IMR-90 (cell line): Measurements from ENCODE around the gene RFT1. TPM values are rescaled to one million over a fixed set of nuclear protein-coding genes. Genes with fewer than 3 reads are reported as not detected.

ENCODE experiments used
- ATAC-seq: fragments of 200-7000 bp; cut with Tn5 transposase; 2 replicates; pipeline ENCODE4 v1.9.1; 2020; ENCODE audit warnings: low read depth, mild to moderate bottlenecking, moderate library complexity
- BruUV-seq: library from RNA; stranded (reverse); fragments of 400-500 nt; replicated peaks from 2 replicates; lab custom pipeline; 2021; lab: Mats Ljungman, UMichigan
- CTCF ChIA-PET: fragments of 300-600 bp; formaldehyde crosslinking; extraction: SDS; loops from one replicate; lab custom pipeline; 2021; ENCODE audit warnings: antibody characterized with exemption; lab: Yijun Ruan, JAX
- POLR2A ChIA-PET: fragments of 300-600 bp; sonication (Branson Sonifier 250); formaldehyde crosslinking; loops from one replicate; lab custom pipeline; 2022; ENCODE audit warnings: antibody characterized with exemption; ENCODE audit not compliant: unreplicated experiment; lab: Charles Lee
- DNase-seq: peaks from one replicate; pipeline ENCODE4 v3.0.0; 2013
- H2AFZ ChIP-seq: replicated peaks from 2 replicates; pipeline ENCODE3; 2013; ENCODE audit warnings: low read length, mild to moderate bottlenecking; ENCODE audit not compliant: poor library complexity
- H2AK5ac ChIP-seq: 2 replicates; pipeline ENCODE4 v1.6.1; 2013; ENCODE audit warnings: low read depth, low read length, inconsistent platforms
- H2AK9ac ChIP-seq: replicated peaks from 2 replicates; pipeline ENCODE3; 2013; ENCODE audit warnings: mild to moderate bottlenecking, low read depth, low read length, moderate library complexity; ENCODE audit not compliant: poor library complexity
- H2BK120ac ChIP-seq: 2 replicates; pipeline ENCODE4 v1.6.1; 2013; ENCODE audit warnings: low read depth, low read length, inconsistent platforms
- H2BK15ac ChIP-seq: 3 replicates; pipeline ENCODE4 v1.6.1; 2013; ENCODE audit warnings: low read depth, low read length, inconsistent platforms
- H2BK20ac ChIP-seq: 2 replicates; pipeline ENCODE4 v1.6.1; 2013; ENCODE audit warnings: low read depth, mild to moderate bottlenecking, inconsistent platforms, low read length, moderate library complexity
- H2BK5ac ChIP-seq: 2 replicates; pipeline ENCODE4 v1.6.1; 2013; ENCODE audit warnings: mild to moderate bottlenecking, low read depth, low read length, inconsistent platforms; ENCODE audit not compliant: poor library complexity, severe bottlenecking
- H3K14ac ChIP-seq: replicated peaks from 2 replicates; pipeline ENCODE4 v1.6.1; 2013; ENCODE audit warnings: low read depth, low read length, inconsistent platforms
- H3K18ac ChIP-seq: 2 replicates; pipeline ENCODE4 v1.6.1; 2013; ENCODE audit warnings: low read depth, low read length, control low read depth
- H3K23ac ChIP-seq: 2 replicates; pipeline ENCODE4 v1.6.1; 2013; ENCODE audit warnings: low read depth, low read length, inconsistent platforms
- H3K27ac ChIP-seq: 2 replicates; pipeline ENCODE4 v1.5.1; 2013; ENCODE audit warnings: mild to moderate bottlenecking, control low read depth, low read length; ENCODE audit not compliant: insufficient read depth
- H3K27me3 ChIP-seq: 2 replicates; pipeline ENCODE4 v1.6.1; 2013; ENCODE audit warnings: low read length; ENCODE audit not compliant: control insufficient read depth, insufficient read depth
- H3K36me3 ChIP-seq: 2 replicates; pipeline ENCODE4 v1.6.1; 2013; ENCODE audit warnings: low read length, mixed read lengths; ENCODE audit not compliant: control insufficient read depth, insufficient read depth
- H3K4ac ChIP-seq: 2 replicates; pipeline ENCODE4 v1.6.1; 2013; ENCODE audit warnings: low read depth, low read length, inconsistent platforms
- H3K4me1 ChIP-seq: 2 replicates; pipeline ENCODE4 v1.6.1; 2013; ENCODE audit warnings: low read length, mixed read lengths; ENCODE audit not compliant: control insufficient read depth, insufficient read depth
- H3K4me2 ChIP-seq: 2 replicates; pipeline ENCODE4 v1.6.1; 2013; ENCODE audit warnings: low read depth, mild to moderate bottlenecking, control low read depth, low read length, moderate library complexity
- H3K4me3 ChIP-seq: 2 replicates; pipeline ENCODE4 v1.5.1; 2013; ENCODE audit warnings: low read depth, mild to moderate bottlenecking, control low read depth, low read length, moderate library complexity; ENCODE audit not compliant: insufficient read depth
- H3K56ac ChIP-seq: 2 replicates; pipeline ENCODE4 v1.6.1; 2013; ENCODE audit warnings: low read length, inconsistent platforms; ENCODE audit not compliant: insufficient read depth; ENCODE audit errors: extremely low read depth
- H3K79me1 ChIP-seq, 2 experiments: 2 replicates each; pipeline ENCODE4 v1.6.1; 2013; ENCODE audit warnings: low read length in 2 of 2, inconsistent platforms in 1 of 2, low read depth in 1 of 2
- H3K9ac ChIP-seq: 2 replicates; pipeline ENCODE4 v1.6.1; 2013; ENCODE audit warnings: low read depth, low read length, control low read depth
- H3K9me1 ChIP-seq: 2 replicates; pipeline ENCODE4 v1.6.1; 2013; ENCODE audit warnings: low read length, inconsistent platforms; ENCODE audit not compliant: insufficient read depth
- H3K9me3 ChIP-seq: 2 replicates; pipeline ENCODE4 v1.6.1; 2013; ENCODE audit warnings: low read length; ENCODE audit not compliant: control insufficient read depth, insufficient read depth
- H4K20me1 ChIP-seq: 2 replicates; pipeline ENCODE4 v1.6.1; 2013; ENCODE audit warnings: low read length, inconsistent platforms; ENCODE audit not compliant: insufficient read depth
- H4K5ac ChIP-seq: 2 replicates; pipeline ENCODE4 v1.6.1; 2013; ENCODE audit warnings: mild to moderate bottlenecking, low read depth, low read length, control low read depth
- H4K8ac ChIP-seq, 2 experiments: 2 replicates each; pipeline ENCODE4 v1.6.1; 2013; ENCODE audit warnings: low read depth in 2 of 2, low read length in 2 of 2, control low read depth in 1 of 2, inconsistent platforms in 1 of 2
- H4K91ac ChIP-seq: 2 replicates; pipeline ENCODE4 v1.6.1; 2013; ENCODE audit warnings: low read depth, low read length, inconsistent platforms; ENCODE audit not compliant: insufficient read depth
- MAFK ChIP-seq: IDR thresholded peaks from 2 replicates; pipeline ENCODE4 v1.6.1; 2012; ENCODE audit warnings: low read depth, low read length, improper control_type of control experiment
- MAZ ChIP-seq: IDR thresholded peaks from 2 replicates; pipeline ENCODE4 v1.6.1; 2012; ENCODE audit warnings: low read depth, mild to moderate bottlenecking, low read length, improper control_type of control experiment, moderate library complexity, borderline replicate concordance
- SMC3 ChIP-seq: fragments of 150-350 bp; IDR thresholded peaks from 2 replicates; pipeline ENCODE4 v1.6.1; 2016; ENCODE audit warnings: low read depth, mild to moderate bottlenecking, antibody characterized with exemption, low read length, moderate library complexity
- USF2 ChIP-seq: fragments of 150-350 bp; IDR thresholded peaks from 2 replicates; pipeline ENCODE4 v1.6.1; 2017; ENCODE audit warnings: mild to moderate bottlenecking, antibody characterized with exemption, low read length, low read depth
- WGBS, 2 experiments: methylation state at CpG; one replicate each; pipeline versions ENCODE4 v1.1.5 to v1.1.7; 2013; ENCODE audit warnings: missing lambda C conversion rate in 2 of 2; ENCODE audit not compliant: insufficient read length in 1 of 2; ENCODE audit errors: extremely low coverage in 2 of 2; 5-methylcytosine and 5-hydroxymethylcytosine counted together
- dilution Hi-C: fragments of 300-500 bp; cut with HindIII; formaldehyde crosslinking; loops from one replicate; pipeline ENCODE4 v1.14.3; 2018; ENCODE audit warnings: low sequenced_read_pairs; ENCODE audit not compliant: unreplicated experiment
- in situ Hi-C: fragments of 300-500 bp; cut with MboI; formaldehyde crosslinking; loops from 3 replicates; pipeline ENCODE4 v1.14.3; 2019; ENCODE audit warnings: low sequenced_read_pairs, inconsistent platforms, mixed read lengths
- intact Hi-C: fragments of 100-400 bp; cut with micrococcal nuclease; formaldehyde crosslinking; loops from 2 replicates; pipeline ENCODE4 v1.10.0; 2022
- polyA plus RNA-seq, 3 experiments: library from polyadenylated mRNA; depleted of rRNA; stranded (reverse); fragments of >200 nt; gene quantifications; 2 replicates each; pipeline ENCODE4 v1.2.3, GENCODE V29; 2012; ENCODE audit warnings: low replicate concordance in 1 of 3
- total RNA-seq: library from RNA; depleted of rRNA; stranded (reverse); fragments of >200 nt; gene quantifications from 2 replicates; pipeline ENCODE4 v1.2.3, GENCODE V29; 2012
- TF ChIP-seq, protein P1 (sequence below): conservative IDR thresholded peaks from 2 replicates; pipeline ENCODE4 v1.5.1; 2012; ENCODE audit warnings: mild to moderate bottlenecking, low read depth, low read length, improper control_type of control experiment

Gene RFT1
- total and polyA plus RNA-seq, 2 of the 4 experiments (the other 2 are of a cell fraction): 14.5 to 23.5 TPM

DNA sequence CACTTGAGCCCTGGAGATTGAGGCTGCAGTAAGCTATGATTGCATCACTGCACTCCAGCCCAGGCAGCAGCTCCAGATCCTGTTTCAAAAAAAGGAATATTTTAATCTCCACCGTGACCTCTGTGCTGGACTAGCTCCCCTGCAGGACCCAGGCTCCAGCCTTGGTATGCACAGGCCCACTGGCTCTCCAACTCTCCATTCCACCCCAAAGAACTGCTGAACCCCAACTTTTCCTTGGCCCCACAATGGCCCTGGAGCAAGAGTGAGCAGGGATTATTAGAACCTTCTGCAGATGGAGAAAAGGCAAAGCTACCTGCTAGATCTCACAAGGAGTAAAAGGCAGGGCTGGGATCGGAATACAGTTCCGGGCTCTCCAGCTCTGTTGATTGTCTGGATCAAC, 51.6 kb downstream of the RFT1 start:
- Histone ChIP-seq H2BK120ac (no peak overlapping the region), H2AK9ac (no peak overlapping the region), H2BK20ac (no peak overlapping the region), H2AK5ac (no peak overlapping the region), H4K20me1 (no peaks in the 10 kb centered on the region), H3K9me3 (no peaks in the 10 kb centered on the region), H3K56ac (no peak overlapping the region), H2BK15ac (no peak overlapping the region), H3K4me2 (no peak overlapping the region), H4K91ac (no peak overlapping the region), H3K4me3 (no peak overlapping the region), H3K4ac (no peak overlapping the region), H2AFZ (no peak overlapping the region), H3K9me1 (no peaks in the 10 kb centered on the region), H3K9ac (no peak overlapping the region), H2BK5ac (no peak overlapping the region), H4K5ac (no peak overlapping the region), H3K18ac (no peak overlapping the region), H3K27me3 (no peaks in the 10 kb centered on the region), H3K14ac (no peak overlapping the region), H3K79me1 (no peaks in the 10 kb centered on the region), H3K36me3 (no peaks in the 10 kb centered on the region), H3K27ac (no peak overlapping the region), H4K8ac (no peak overlapping the region), H3K4me1 (peaks cover 1% of the 10 kb centered on the region; the same call in 1 of the 2 replicates), H3K23ac (no peak overlapping the region)
- DNase-seq: no peak
- BruUV-seq: no TSS peak
- CTCF ChIA-PET: no interaction called here
- intact Hi-C loops: no loop called here
- WGBS, 2 experiments: 92% methylated on average over 2 of the region's 3 CpGs; no CpG with 5 or more reads in 1 of the 2 experiments
- in situ Hi-C loops: loop anchor here (10.0 kb wide), 1 partner anchor 334 kb away; no protein-coding TSS in a partner anchor
- POLR2A ChIA-PET: no interaction called here
- dilution Hi-C loops: no loop called here
- no peak for ATAC-seq
- TF ChIP-seq, protein P1, sequence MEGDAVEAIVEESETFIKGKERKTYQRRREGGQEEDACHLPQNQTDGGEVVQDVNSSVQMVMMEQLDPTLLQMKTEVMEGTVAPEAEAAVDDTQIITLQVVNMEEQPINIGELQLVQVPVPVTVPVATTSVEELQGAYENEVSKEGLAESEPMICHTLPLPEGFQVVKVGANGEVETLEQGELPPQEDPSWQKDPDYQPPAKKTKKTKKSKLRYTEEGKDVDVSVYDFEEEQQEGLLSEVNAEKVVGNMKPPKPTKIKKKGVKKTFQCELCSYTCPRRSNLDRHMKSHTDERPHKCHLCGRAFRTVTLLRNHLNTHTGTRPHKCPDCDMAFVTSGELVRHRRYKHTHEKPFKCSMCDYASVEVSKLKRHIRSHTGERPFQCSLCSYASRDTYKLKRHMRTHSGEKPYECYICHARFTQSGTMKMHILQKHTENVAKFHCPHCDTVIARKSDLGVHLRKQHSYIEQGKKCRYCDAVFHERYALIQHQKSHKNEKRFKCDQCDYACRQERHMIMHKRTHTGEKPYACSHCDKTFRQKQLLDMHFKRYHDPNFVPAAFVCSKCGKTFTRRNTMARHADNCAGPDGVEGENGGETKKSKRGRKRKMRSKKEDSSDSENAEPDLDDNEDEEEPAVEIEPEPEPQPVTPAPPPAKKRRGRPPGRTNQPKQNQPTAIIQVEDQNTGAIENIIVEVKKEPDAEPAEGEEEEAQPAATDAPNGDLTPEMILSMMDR: no peak
- TF ChIP-seq MAFK: no peak
- TF ChIP-seq MAZ: no peak
- no peak for TF ChIP-seq USF2
- no peak for TF ChIP-seq SMC3
